HG03469 (cell line): ENCODE results near the gene CHRNA4.

Experiments used
- ATAC-seq: cut with Tn5 transposase; IDR thresholded peaks from one replicate; pipeline ENCODE4 v1.9.1; 2021; ENCODE audit warnings: mild to moderate bottlenecking, moderate library complexity, moderate number of reproducible peaks; ENCODE audit not compliant: unreplicated experiment

Gene CHRNA4

DNA sequence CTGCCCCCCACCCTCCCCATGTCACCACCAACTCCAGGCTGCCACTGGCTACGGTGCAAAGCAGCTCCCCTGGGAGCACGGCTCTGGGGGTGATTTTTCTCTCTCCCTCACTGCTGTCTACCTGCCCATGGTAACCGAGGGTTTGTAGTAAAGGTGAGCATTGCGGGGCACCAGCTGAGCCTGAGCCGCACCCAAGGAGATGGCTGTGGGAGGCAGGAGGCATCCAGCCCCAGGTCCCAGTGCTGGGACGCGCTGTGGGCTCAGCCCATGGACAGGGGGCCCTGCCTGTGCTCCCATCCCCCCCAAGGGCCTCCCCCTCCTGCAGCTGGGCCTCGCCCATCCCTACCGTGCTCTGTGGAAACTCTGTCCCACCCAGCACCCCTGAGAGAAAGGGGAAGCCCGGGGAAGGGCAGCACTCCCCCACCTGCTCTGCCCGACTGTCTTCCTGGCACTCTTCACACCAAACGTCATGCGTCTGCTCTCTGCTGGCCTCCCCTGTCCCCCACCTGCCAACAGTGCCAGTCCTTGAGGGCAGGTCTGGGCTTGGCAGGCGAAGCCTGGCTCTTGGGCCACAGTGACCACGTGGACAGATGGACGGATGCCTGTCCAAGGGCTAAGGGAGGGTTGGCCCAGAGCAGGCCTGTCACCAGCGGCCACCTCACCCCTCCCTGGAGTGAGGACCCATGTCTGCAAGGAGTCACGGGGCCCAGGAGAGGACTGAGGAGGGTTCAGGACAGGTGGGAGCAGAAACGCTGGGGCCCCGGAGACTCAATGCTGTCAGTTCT lies 3.8 kb upstream of the CHRNA4 start:
- ATAC-seq: no peak

DNA sequence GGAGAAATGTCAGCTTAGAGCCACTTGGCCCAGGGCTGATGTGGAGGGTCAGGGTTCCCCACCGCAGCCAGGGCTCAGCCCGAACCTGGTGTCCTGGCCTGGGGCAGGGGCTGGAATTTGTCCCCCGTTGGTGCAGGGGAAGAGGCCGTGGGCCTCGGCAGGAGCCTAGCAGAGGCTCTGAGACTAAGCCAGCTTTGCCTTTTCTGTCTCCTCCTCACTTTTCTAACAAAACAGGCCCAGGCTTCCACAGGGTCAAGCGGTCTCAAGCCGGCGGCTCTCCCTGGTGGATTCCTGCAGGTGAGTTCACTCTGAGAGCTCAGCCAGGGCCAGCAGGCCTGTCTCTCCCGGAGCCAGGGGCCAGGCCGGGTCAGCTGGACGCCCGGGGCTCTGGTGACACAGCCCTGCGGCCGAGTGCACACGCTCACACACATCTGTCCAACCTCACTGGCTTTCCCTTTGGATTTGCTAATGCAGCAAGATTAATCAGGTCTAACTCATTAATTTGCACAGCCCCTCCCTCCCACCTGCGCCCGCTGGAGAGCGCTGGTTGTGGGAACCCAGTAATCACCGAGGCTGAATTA lies 2.9 kb upstream of the CHRNA4 start:
- ATAC-seq: no peak

- no peak for ATAC-seq
These were observed 2.1 kb upstream of the CHRNA4 start for GRCh38 chr20:63363013-63363957.

DNA sequence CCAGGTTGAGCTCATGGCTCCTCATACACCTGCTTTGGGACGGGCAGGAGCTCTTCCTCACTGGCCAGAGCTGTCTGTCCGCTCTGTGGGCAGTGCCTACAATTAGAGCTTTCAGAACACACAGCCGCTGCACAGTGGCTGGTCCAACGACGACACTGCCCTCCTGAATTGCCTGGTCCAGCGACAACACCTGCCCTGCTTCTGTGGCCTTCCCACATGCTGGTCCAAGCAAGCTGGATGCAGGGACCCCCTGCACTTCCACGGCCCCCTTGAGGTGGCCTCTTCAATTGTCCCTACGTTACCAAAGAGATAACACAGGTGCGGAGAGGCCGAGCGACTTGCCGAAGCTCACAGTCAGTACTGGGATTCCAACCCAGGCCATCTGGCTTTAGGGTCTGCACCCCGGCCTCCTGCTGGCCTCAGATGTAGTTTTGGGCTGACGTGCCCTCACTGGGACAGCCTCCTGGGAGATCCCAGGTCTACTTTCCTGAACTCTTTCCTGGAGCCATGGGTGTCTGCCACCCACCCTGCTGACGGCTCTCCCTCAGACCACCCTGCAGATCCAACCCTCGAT lies 1.4 kb upstream of the CHRNA4 start:
- ATAC-seq: no peak

DNA sequence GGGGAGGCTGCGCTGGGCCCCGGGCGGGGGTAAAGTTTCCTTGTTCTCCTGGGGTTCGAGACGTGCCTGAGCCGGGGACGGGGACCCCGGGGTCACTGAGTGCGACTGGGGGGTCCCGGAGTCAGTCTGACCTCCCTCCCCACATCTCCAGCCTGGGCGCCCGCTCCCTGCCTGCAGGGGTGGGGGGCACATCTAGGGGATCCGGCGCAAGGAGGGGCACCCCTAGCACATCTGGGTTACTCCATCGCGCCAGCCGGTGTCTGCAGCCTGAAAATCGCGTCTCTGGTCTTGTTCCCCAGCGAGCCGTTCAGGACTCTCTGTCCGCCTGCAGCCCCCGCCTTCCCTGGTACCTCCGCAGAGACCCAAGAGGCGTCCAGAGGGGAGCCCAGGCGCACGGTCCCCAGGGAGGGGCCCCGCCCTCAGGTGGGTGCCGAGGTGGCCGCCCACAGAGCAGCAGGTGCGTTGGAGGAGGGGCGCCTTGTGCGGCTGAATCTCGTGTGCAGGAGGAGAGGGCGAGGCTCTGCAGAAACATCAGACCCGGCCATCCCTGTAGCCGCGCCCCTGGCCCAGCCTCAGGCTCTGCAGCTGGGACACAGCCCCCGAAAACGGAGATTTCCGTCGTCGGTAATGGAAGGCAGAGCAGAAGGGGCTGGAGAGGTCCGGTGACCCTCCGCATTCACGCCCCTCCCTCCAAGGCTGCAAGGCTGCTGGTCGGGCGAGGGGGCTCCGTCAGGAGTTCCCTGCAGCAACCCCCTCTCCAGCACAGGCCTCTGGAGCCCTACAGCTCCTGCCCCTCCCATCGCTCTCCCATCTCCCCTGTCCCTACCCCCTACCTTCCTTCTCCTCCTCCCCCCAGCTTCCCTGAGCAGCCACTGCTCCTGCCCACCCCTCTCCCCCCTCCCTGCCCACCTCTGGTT lies 628 bp upstream of the CHRNA4 start:
- ATAC-seq: no peak

- ATAC-seq: no peak
These were observed 956 bp downstream of the CHRNA4 start for GRCh38 chr20:63359937-63360849.

- ATAC-seq: no peak
These were observed 1.8 kb downstream of the CHRNA4 start for GRCh38 chr20:63359164-63359934.

- ATAC-seq: no peak
These were observed 2.9 kb downstream of the CHRNA4 start for GRCh38 chr20:63357921-63358905.

GRCh38 chr20:63356931-63357879 lies 3.9 kb downstream of the CHRNA4 start:
- no peak for ATAC-seq

GRCh38 chr20:63356511-63356910 lies 4.6 kb downstream of the CHRNA4 start:
- no peak for ATAC-seq

- ATAC-seq: no peak
These were observed 5.3 kb downstream of the CHRNA4 start for GRCh38 chr20:63355781-63356295.

GRCh38 chr20:63354636-63355350 lies 6.4 kb downstream of the CHRNA4 start:
- ATAC-seq: no peak

DNA sequence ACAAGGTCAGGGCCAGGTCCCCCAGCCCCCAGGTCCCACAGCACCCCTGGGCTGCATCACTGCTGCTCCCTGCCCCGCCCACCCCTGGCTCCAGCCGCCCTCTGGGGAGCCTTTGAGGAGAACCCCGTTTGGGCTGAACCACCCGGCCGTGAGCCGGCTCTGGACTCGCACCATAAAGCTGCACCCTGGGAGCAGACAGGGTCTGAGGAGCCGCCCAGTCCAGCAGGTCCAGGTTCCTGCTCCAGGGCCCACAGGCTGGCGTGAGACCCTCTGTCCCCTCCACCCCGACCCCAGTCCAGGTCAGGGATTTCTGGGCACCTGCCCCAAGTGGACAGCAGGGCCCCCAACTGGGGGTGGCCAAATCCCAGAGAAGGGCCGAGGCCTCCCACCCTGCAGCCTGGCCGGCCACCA lies 8.3 kb downstream of the CHRNA4 start:
- no peak for ATAC-seq

DNA sequence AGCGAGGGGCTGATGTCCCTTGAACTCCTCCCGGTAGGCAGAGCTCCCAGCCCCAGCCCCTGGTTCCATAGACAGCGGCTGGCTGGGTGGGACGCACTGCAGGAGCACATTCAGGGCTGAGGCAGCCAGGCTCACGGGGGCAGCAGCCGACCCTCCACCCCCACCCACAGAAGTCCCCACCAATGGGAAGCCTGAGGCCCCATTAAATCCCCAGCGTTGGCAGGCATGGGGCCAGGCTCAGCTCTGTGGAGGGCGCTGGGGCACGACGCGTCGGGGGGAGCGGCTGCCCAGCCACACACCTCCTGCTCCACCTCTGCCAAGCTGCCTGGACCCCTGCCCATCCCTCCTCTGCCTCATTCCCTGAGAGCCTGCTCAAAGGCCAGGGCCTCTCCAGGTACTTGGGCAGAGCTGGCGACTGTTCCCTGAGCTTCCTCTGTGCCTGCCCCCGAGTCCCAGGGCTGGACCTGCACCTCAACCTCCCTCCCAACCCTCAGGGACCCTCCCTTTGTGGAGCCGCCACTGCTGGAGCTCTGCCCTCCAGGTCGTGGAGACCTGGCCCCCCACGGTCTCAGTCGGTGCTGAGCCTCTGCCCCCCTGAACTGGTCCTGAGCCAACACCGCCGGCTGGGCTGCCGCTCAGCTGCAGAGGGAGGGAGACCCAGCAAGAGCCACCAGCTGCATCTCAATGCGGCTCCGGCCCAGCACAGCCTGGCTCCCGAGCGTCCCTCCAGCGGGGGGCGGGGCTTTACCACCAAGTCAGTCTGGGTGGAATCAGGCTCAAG lies 9.1 kb downstream of the CHRNA4 start:
- ATAC-seq: no peak
